ENCODE measurements around the gene LNPK. TPM values are rescaled to one million over a fixed set of nuclear protein-coding genes. Genes with fewer than 3 reads are reported as not detected.
A peak's percentile ranks its signal among the peaks of the same experiment; 100 is the strongest.

Gene LNPK
- total RNA-seq, 1 donor from 2014 or later, result 78.2 TPM

DNA sequence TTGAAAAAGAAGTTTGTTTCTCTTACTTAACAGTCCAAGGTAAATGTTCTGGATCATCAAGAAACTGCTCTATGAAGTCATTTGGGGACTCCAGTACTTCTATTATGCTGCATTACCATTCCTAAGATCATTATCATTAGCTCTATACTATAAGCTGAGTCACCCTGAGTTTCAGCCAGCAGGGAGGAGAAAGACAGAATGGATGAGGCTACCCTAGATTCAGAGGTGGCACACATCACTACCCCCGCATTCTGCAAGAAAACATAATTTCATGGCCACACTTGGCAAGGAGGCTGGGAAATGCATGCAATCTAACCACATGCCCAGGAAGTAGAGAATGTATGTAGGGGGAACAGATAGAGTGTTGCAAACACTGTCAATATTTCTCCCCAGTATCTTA, 16.6 kb upstream of the LNPK start:
- H3K27ac Mint-ChIP-seq (ENCODE audit: unreplicated experiment), result no peak overlapping the region
- H3K4me1 Mint-ChIP-seq (ENCODE audit: low read depth, unreplicated experiment), result peaks cover 12% of the 10 kb centered on the region
- no peak overlapping the region for H3K4me3 Mint-ChIP-seq (ENCODE audit: unreplicated experiment)
- no peaks in the 10 kb centered on the region for H3K36me3 Mint-ChIP-seq (ENCODE audit: unreplicated experiment)
- no peak for DNase-seq
- no peaks in the 10 kb centered on the region for H3K9me3 Mint-ChIP-seq (ENCODE audit: unreplicated experiment)
- H3K27me3 Mint-ChIP-seq (ENCODE audit: unreplicated experiment), result no peaks in the 10 kb centered on the region
- TF ChIP-seq, protein P1, sequence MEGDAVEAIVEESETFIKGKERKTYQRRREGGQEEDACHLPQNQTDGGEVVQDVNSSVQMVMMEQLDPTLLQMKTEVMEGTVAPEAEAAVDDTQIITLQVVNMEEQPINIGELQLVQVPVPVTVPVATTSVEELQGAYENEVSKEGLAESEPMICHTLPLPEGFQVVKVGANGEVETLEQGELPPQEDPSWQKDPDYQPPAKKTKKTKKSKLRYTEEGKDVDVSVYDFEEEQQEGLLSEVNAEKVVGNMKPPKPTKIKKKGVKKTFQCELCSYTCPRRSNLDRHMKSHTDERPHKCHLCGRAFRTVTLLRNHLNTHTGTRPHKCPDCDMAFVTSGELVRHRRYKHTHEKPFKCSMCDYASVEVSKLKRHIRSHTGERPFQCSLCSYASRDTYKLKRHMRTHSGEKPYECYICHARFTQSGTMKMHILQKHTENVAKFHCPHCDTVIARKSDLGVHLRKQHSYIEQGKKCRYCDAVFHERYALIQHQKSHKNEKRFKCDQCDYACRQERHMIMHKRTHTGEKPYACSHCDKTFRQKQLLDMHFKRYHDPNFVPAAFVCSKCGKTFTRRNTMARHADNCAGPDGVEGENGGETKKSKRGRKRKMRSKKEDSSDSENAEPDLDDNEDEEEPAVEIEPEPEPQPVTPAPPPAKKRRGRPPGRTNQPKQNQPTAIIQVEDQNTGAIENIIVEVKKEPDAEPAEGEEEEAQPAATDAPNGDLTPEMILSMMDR (IDR thresholded peaks at IDR 0.05; ENCODE audit: partially characterized antibody, unreplicated experiment), result no peak

DNA sequence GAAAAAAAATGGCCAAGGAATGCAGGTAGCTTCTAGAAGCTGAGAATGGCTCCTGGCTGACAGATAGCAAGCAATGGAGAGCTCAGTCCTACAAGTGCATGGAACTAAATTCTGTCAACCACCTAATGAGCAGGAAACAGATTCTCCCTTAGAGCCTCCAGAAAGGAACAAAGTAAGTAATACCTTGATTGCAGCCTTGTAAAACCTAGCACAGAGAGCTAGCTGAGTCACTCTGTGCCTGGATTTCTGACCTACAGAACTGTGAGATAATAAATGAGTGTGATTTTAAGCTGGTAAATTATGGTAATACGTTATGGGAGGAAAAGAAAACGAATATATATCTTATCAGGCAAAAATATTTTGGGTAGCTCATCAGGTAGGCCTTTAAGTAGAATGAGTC, 7.4 kb upstream of the LNPK start:
- Mint-ChIP-seq H3K4me3 (ENCODE audit: unreplicated experiment) (no peak overlapping the region), H3K36me3 (ENCODE audit: unreplicated experiment) (no peaks in the 10 kb centered on the region), H3K9me3 (ENCODE audit: unreplicated experiment) (no peaks in the 10 kb centered on the region), H3K4me1 (ENCODE audit: low read depth, unreplicated experiment) (peaks cover under 1% of the 10 kb centered on the region), H3K27ac (ENCODE audit: unreplicated experiment) (no peak overlapping the region), H3K27me3 (ENCODE audit: unreplicated experiment) (no peaks in the 10 kb centered on the region)
- TF ChIP-seq, protein P1 (IDR thresholded peaks at IDR 0.05; ENCODE audit: partially characterized antibody, unreplicated experiment), result no peak
- no peak for DNase-seq

DNA sequence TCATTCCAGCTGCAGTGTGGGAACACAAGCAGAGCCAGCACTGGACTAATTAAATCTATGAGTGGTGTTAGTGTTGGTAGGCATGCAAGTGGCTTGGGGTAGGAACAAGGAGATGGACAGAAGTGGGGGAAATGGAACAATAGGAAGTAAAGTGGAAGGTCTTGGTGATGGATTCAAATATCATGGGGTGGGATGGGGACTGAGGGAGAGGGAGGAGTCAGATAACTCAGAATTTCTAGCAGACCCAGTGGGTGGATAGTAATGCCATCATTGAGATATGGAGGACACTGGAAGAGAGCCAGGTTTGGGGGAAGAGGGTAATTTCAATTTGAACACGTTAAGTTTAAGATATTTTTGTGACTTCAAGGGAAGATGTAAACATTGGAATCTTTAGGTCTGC, 2.9 kb upstream of the LNPK start:
- H3K27ac Mint-ChIP-seq (ENCODE audit: unreplicated experiment), result no peak overlapping the region
- H3K4me1 Mint-ChIP-seq (ENCODE audit: low read depth, unreplicated experiment), result peaks cover 20% of the 10 kb centered on the region
- H3K27me3 Mint-ChIP-seq (ENCODE audit: unreplicated experiment), result peaks cover 9% of the 10 kb centered on the region
- TF ChIP-seq, protein P1 (IDR thresholded peaks at IDR 0.05; ENCODE audit: partially characterized antibody, unreplicated experiment), result no peak
- peaks cover 15% of the 10 kb centered on the region for H3K9me3 Mint-ChIP-seq (ENCODE audit: unreplicated experiment)
- no peak overlapping the region for H3K4me3 Mint-ChIP-seq (ENCODE audit: unreplicated experiment)
- H3K36me3 Mint-ChIP-seq (ENCODE audit: unreplicated experiment), result no peaks in the 10 kb centered on the region
- no peak for DNase-seq

DNA sequence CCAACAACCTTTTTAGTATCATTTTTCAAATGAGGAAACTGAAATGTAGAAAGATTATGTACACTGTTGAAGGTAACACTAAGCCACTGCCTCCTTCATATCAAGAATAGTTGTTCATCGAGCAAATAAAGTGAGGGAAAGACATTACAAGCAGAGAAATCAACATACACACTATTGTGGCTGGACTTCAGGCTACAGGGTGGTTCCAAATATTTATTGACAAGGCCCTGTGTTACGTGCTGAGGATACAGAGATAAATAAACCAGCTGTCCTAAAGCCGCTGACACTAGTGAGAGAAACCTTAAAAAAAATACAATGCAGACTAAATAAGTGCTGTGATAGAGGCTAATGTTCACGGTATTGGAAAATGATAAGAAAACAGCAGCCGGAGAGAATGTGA, 1.9 kb upstream of the LNPK start:
- no peak for DNase-seq
- Mint-ChIP-seq H3K9me3 (ENCODE audit: unreplicated experiment) (peaks cover 15% of the 10 kb centered on the region), H3K36me3 (ENCODE audit: unreplicated experiment) (no peaks in the 10 kb centered on the region), H3K4me1 (ENCODE audit: low read depth, unreplicated experiment) (peaks cover 25% of the 10 kb centered on the region), H3K27me3 (ENCODE audit: unreplicated experiment) (peaks cover 9% of the 10 kb centered on the region), H3K27ac (ENCODE audit: unreplicated experiment) (no peak overlapping the region), H3K4me3 (ENCODE audit: unreplicated experiment) (peak overlapping the region; percentile 71)
- TF ChIP-seq, protein P1 (IDR thresholded peaks at IDR 0.05; ENCODE audit: partially characterized antibody, unreplicated experiment), result no peak

DNA sequence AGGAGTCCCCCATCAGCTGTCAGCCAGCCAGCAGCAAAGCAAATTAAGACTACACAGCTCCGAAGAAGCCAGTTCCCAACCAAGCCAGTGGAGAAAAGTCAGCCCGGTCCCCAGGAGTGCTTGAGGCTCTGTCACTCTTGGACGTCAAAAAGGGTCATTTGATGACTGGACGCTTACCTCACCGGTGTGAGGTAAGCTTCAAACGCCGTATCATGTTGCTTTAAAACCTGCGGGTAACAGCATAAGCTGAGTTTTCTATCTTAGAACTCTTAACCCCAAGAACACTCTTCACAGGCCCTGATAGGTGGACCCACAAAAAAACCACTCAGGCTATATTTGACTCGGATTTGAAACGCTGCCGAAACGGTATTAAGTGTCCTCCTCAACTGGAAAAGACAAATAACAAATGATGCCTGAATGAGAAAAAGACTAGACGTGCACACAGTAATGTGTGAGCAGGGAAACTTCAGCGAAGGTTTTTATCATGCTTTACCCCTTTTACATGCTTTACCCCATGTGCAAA, 682 bp upstream of the LNPK start:
- peak overlapping the region; percentile 98 for H3K4me3 Mint-ChIP-seq (ENCODE audit: unreplicated experiment)
- H3K27ac Mint-ChIP-seq (ENCODE audit: unreplicated experiment), result peak overlapping the region; percentile 97
- peaks cover 15% of the 10 kb centered on the region for H3K9me3 Mint-ChIP-seq (ENCODE audit: unreplicated experiment)
- no peaks in the 10 kb centered on the region for H3K36me3 Mint-ChIP-seq (ENCODE audit: unreplicated experiment)
- H3K27me3 Mint-ChIP-seq (ENCODE audit: unreplicated experiment), result peaks cover 9% of the 10 kb centered on the region
- H3K4me1 Mint-ChIP-seq (ENCODE audit: low read depth, unreplicated experiment), result peaks cover 28% of the 10 kb centered on the region
- TF ChIP-seq, protein P1 (IDR thresholded peaks at IDR 0.05; ENCODE audit: partially characterized antibody, unreplicated experiment), result no peak
- peak; percentile 24 for DNase-seq

Data from glutamatergic neuron (in vitro differentiated cells).